ENCODE results near the gene WNT5B.

GRCh38 chr12:1695886-1696670 lies 67.0 kb downstream of the WNT5B start:
- no peak for TF ChIP-seq POLR2A (IDR thresholded peaks at IDR 0.05)
- no peak for TF ChIP-seq CTCF (IDR thresholded peaks at IDR 0.05)
- no peak for TF ChIP-seq EP300 (IDR thresholded peaks at IDR 0.05)

All from ovary (tissue), 3 donors.